K562 (cell line): ENCODE results near the gene ZDHHC8. TPM values are rescaled to one million over a fixed set of nuclear protein-coding genes. Genes with fewer than 3 reads are reported as not detected.

ENCODE experiments used
- DMBX1 ChIP-seq: fragments of 250-450 bp; sonication (Bioruptor Pico); IDR thresholded peaks from 2 replicates; pipeline ENCODE4 v1.8.0; 2022; ENCODE audit warnings: inconsistent platforms, mild to moderate bottlenecking, moderate library complexity, borderline replicate concordance
- MYBL2 ChIP-seq, 2 experiments: fragments of 450-650 bp in 1 of 2; sonication (generic) in 1 of 2; formaldehyde crosslinking in 1 of 2; IDR thresholded peaks; 2 replicates each; pipeline versions ENCODE4 v1.6.1 to v1.8.1; 2017 to 2022; ENCODE audit warnings: borderline replicate concordance in 1 of 2, inconsistent platforms in 1 of 2, low read depth in 1 of 2, mild to moderate bottlenecking in 1 of 2, missing genetic modification reagents in 1 of 2, moderate library complexity in 1 of 2
- MYNN ChIP-seq, 2 experiments: sonication (generic); formaldehyde crosslinking in 1 of 2; IDR thresholded peaks; 2 replicates each; pipeline versions ENCODE4 v1.5.0 to v1.6.1; 2016 to 2020; ENCODE audit warnings: antibody characterized with exemption in 1 of 2, missing genetic modification reagents in 1 of 2
- PHTF2 ChIP-seq: fragments of 250-450 bp; sonication (Bioruptor Pico); IDR thresholded peaks from 2 replicates; pipeline ENCODE4 v1.5.0; 2021; ENCODE audit warnings: mild to moderate bottlenecking
- POLR2A ChIP-seq: fragments of 450-650 bp; conservative IDR thresholded peaks from 2 replicates; pipeline ENCODE4 v1.6.1; 2016
- RCOR1 ChIP-seq, 2 experiments: IDR thresholded peaks; 2 replicates each; pipeline ENCODE4 v1.6.1; 2012; ENCODE audit warnings: low read depth in 2 of 2, low read length in 2 of 2, borderline replicate concordance in 1 of 2, improper control_type of control experiment in 1 of 2
- TOE1 ChIP-seq, 2 experiments: fragments of 450-650 bp in 1 of 2; sonication (generic) in 1 of 2; formaldehyde crosslinking in 1 of 2; IDR thresholded peaks; 2 replicates each; pipeline versions ENCODE4 v1.7.1 to v1.8.0; 2016 to 2022; ENCODE audit warnings: borderline replicate concordance in 2 of 2, mild to moderate bottlenecking in 2 of 2, antibody characterized with exemption in 1 of 2, inconsistent platforms in 1 of 2, low read depth in 1 of 2, missing genetic modification reagents in 1 of 2, moderate library complexity in 1 of 2
- ZBED1 ChIP-seq: IDR thresholded peaks from 2 replicates; pipeline ENCODE4 v1.6.1; 2014
- ZNF384 ChIP-seq: IDR thresholded peaks from 2 replicates; pipeline ENCODE4 v1.6.1; 2012; ENCODE audit warnings: low read depth, low read length, improper control_type of control experiment
- ZNF445 ChIP-seq: fragments of 250-450 bp; sonication (Bioruptor Pico); IDR thresholded peaks from 2 replicates; pipeline ENCODE4 v1.4.0; 2020; ENCODE audit warnings: low read depth, mild to moderate bottlenecking, moderate library complexity
- polyA plus RNA-seq, 8 experiments: library from polyadenylated mRNA; depleted of rRNA in 4 of 8; stranded (reverse) in 5 of 8; unstranded in 3 of 8; fragments of >200 nt; fragmentation: Nextera tagmentation in 2 of 8; fragmentation: Illumina TruSeq in 1 of 8; extraction: Ambion mirVana in 2 of 8; extraction: Trizol in 1 of 8; gene quantifications; 2 replicates each; pipeline versions ENCODE4 v1.2.1 to v1.2.3, GENCODE V29; 2011 to 2014; ENCODE audit warnings: inconsistent platforms in 1 of 8, missing spikeins in 1 of 8
- total RNA-seq, 7 experiments: library from RNA; depleted of rRNA in 6 of 7; stranded (reverse); fragments of >200 nt in 6 of 7; fragmentation: Illumina TruSeq in 2 of 7; extraction: Trizol in 2 of 7; gene quantifications; 2 replicates each; pipeline versions ENCODE4 v1.2.1 to v1.2.3, GENCODE V29; 2011 to 2021; ENCODE audit warnings: low replicate concordance in 1 of 7
- TF ChIP-seq, protein P1 (sequence below): fragments of 450-650 bp; formaldehyde crosslinking; conservative IDR thresholded peaks from 2 replicates; pipeline ENCODE4 v1.4.0; 2022; ENCODE audit warnings: mild to moderate bottlenecking, missing genetic modification characterization
- TF ChIP-seq, protein P2 (sequence below): IDR thresholded peaks from 2 replicates; pipeline ENCODE4 v1.6.1; 2011; ENCODE audit warnings: borderline replicate concordance, low read depth, mild to moderate bottlenecking, moderate library complexity, low read length; ENCODE audit not compliant: insufficient read depth, poor library complexity, severe bottlenecking
- TF ChIP-seq, protein P3 (sequence below): sonication (generic); formaldehyde crosslinking; IDR thresholded peaks from 2 replicates; pipeline ENCODE4 v1.8.1; 2023; ENCODE audit warnings: mild to moderate bottlenecking, missing genetic modification reagents
- TF ChIP-seq, protein P4 (sequence below): fragments of 200-800 bp; sonication (Bioruptor generic); IDR thresholded peaks from 2 replicates; pipeline ENCODE4 v1.6.1; 2016; ENCODE audit warnings: missing genetic modification characterization, missing compliant biosample characterization

ZDHHC8 gene
- total and polyA plus RNA-seq, 9 of the 15 experiments (the other 6 are each of a cell fraction or from before 2014, with no cell fraction given): 0.04 to 109 (median 16.4) TPM

- TF ChIP-seq, protein P1, sequence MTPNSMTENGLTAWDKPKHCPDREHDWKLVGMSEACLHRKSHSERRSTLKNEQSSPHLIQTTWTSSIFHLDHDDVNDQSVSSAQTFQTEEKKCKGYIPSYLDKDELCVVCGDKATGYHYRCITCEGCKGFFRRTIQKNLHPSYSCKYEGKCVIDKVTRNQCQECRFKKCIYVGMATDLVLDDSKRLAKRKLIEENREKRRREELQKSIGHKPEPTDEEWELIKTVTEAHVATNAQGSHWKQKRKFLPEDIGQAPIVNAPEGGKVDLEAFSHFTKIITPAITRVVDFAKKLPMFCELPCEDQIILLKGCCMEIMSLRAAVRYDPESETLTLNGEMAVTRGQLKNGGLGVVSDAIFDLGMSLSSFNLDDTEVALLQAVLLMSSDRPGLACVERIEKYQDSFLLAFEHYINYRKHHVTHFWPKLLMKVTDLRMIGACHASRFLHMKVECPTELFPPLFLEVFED: no peak
- 0 out of 2 replicates have a peak, but pooled peaks have one; percentile 2 for TF ChIP-seq ZNF445
- TF ChIP-seq, protein P2, sequence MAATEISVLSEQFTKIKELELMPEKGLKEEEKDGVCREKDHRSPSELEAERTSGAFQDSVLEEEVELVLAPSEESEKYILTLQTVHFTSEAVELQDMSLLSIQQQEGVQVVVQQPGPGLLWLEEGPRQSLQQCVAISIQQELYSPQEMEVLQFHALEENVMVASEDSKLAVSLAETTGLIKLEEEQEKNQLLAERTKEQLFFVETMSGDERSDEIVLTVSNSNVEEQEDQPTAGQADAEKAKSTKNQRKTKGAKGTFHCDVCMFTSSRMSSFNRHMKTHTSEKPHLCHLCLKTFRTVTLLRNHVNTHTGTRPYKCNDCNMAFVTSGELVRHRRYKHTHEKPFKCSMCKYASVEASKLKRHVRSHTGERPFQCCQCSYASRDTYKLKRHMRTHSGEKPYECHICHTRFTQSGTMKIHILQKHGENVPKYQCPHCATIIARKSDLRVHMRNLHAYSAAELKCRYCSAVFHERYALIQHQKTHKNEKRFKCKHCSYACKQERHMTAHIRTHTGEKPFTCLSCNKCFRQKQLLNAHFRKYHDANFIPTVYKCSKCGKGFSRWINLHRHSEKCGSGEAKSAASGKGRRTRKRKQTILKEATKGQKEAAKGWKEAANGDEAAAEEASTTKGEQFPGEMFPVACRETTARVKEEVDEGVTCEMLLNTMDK: peak; percentile 0
- TF ChIP-seq DMBX1: 0 out of 2 replicates have a peak, but pooled peaks have one; percentile 60
- TF ChIP-seq POLR2A: peak; percentile 88
- peak; percentile 69; the same call in 1 of the 2 replicates for TF ChIP-seq PHTF2 (CRISPR knock-in tag)
- TF ChIP-seq, protein P3, sequence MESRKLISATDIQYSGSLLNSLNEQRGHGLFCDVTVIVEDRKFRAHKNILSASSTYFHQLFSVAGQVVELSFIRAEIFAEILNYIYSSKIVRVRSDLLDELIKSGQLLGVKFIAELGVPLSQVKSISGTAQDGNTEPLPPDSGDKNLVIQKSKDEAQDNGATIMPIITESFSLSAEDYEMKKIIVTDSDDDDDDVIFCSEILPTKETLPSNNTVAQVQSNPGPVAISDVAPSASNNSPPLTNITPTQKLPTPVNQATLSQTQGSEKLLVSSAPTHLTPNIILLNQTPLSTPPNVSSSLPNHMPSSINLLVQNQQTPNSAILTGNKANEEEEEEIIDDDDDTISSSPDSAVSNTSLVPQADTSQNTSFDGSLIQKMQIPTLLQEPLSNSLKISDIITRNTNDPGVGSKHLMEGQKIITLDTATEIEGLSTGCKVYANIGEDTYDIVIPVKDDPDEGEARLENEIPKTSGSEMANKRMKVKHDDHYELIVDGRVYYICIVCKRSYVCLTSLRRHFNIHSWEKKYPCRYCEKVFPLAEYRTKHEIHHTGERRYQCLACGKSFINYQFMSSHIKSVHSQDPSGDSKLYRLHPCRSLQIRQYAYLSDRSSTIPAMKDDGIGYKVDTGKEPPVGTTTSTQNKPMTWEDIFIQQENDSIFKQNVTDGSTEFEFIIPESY (CRISPR knock-in tag): no peak
- no peak for TF ChIP-seq ZNF384
- TF ChIP-seq RCOR1 (IDR thresholded peaks at IDR 0.05; ENCODE audit: borderline replicate concordance in 1 of 2, low read depth in 2 of 2, low read length in 2 of 2): no peak
- peak; percentile 35 for TF ChIP-seq ZBED1
- TF ChIP-seq, protein P4, sequence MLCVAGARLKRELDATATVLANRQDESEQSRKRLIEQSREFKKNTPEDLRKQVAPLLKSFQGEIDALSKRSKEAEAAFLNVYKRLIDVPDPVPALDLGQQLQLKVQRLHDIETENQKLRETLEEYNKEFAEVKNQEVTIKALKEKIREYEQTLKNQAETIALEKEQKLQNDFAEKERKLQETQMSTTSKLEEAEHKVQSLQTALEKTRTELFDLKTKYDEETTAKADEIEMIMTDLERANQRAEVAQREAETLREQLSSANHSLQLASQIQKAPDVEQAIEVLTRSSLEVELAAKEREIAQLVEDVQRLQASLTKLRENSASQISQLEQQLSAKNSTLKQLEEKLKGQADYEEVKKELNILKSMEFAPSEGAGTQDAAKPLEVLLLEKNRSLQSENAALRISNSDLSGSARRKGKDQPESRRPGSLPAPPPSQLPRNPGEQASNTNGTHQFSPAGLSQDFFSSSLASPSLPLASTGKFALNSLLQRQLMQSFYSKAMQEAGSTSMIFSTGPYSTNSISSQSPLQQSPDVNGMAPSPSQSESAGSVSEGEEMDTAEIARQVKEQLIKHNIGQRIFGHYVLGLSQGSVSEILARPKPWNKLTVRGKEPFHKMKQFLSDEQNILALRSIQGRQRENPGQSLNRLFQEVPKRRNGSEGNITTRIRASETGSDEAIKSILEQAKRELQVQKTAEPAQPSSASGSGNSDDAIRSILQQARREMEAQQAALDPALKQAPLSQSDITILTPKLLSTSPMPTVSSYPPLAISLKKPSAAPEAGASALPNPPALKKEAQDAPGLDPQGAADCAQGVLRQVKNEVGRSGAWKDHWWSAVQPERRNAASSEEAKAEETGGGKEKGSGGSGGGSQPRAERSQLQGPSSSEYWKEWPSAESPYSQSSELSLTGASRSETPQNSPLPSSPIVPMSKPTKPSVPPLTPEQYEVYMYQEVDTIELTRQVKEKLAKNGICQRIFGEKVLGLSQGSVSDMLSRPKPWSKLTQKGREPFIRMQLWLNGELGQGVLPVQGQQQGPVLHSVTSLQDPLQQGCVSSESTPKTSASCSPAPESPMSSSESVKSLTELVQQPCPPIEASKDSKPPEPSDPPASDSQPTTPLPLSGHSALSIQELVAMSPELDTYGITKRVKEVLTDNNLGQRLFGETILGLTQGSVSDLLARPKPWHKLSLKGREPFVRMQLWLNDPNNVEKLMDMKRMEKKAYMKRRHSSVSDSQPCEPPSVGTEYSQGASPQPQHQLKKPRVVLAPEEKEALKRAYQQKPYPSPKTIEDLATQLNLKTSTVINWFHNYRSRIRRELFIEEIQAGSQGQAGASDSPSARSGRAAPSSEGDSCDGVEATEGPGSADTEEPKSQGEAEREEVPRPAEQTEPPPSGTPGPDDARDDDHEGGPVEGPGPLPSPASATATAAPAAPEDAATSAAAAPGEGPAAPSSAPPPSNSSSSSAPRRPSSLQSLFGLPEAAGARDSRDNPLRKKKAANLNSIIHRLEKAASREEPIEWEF (CRISPR knock-in tag): no peak
- TF ChIP-seq MYBL2 (IDR thresholded peaks at IDR 0.05; ENCODE audit: low read depth): no peak
- no peak for TF ChIP-seq MYBL2 (CRISPR knock-in tag; IDR thresholded peaks at IDR 0.05; ENCODE audit: borderline replicate concordance)
- peak; percentile 93 for TF ChIP-seq MYNN (IDR thresholded peaks at IDR 0.05)
- TF ChIP-seq MYNN (CRISPR knock-in tag; IDR thresholded peaks at IDR 0.05): no peak
- TF ChIP-seq TOE1 (IDR thresholded peaks at IDR 0.05; ENCODE audit: borderline replicate concordance): 0 out of 2 replicates have a peak, but pooled peaks have one; percentile 13
- no peak for TF ChIP-seq TOE1 (CRISPR knock-in tag; IDR thresholded peaks at IDR 0.05; ENCODE audit: borderline replicate concordance, low read depth)
These were observed 3.6 kb upstream of the ZDHHC8 start (continued) for GRCh38 chr22:20127869-20128618.
